Activated CD4-positive, alpha-beta T cell treated with anti-CD3 and anti-CD28 coated beads for 36 hours (primary cell): Measurements from ENCODE around the gene CHRND. TPM values are rescaled to one million over a fixed set of nuclear protein-coding genes. Genes with fewer than 3 reads are reported as not detected.

Source experiments
- ATAC-seq: fragments of 200-7000 bp; cut with Tn5 transposase; one replicate; pipeline ENCODE4 v1.10.0; 2021; ENCODE audit warnings: mild to moderate bottlenecking, moderate library complexity
- CTCF ChIA-PET: fragments of 350-600 bp; sonication (Branson Sonifier 250); formaldehyde crosslinking; loops from one replicate; lab custom pipeline; 2021; ENCODE audit warnings: antibody characterized with exemption; lab: Charles Lee
- POLR2A ChIA-PET: fragments of 350-600 bp; sonication (Branson Sonifier 250); formaldehyde crosslinking; loops from one replicate; lab custom pipeline; 2021; ENCODE audit warnings: antibody characterized with exemption, inconsistent platforms; lab: Charles Lee
- DNase-seq: peaks from one replicate; pipeline ENCODE4 v3.0.0-alpha.2; 2020
- H3K27ac Mint-ChIP-seq: one replicate; pipeline ENCODE4 v1.8.0; 2021; ENCODE audit warnings: mixed read lengths
- H3K27me3 Mint-ChIP-seq: one replicate; pipeline ENCODE4 v1.8.0; 2021; ENCODE audit warnings: mixed read lengths
- H3K36me3 Mint-ChIP-seq: one replicate; pipeline ENCODE4 v1.8.0; 2021; ENCODE audit warnings: low read depth, mixed read lengths
- H3K4me1 Mint-ChIP-seq: one replicate; pipeline ENCODE4 v1.8.0; 2021; ENCODE audit warnings: mixed read lengths
- H3K4me3 Mint-ChIP-seq: one replicate; pipeline ENCODE4 v1.8.0; 2021; ENCODE audit warnings: mild to moderate bottlenecking, moderate library complexity, mixed read lengths
- H3K9me3 Mint-ChIP-seq: one replicate; pipeline ENCODE4 v1.8.0; 2021; ENCODE audit warnings: low read depth, mixed read lengths
- intact Hi-C, 2 experiments: fragments of 100-400 bp; cut with DNase I in 1 of 2; cut with micrococcal nuclease in 1 of 2; formaldehyde crosslinking; loops; one replicate each; pipeline versions ENCODE4 v1.14.2 to v1.15.1; 2022 to 2024; cut with DNase I, micrococcal nuclease
- total RNA-seq, 2 experiments: library from RNA; stranded (reverse); gene quantifications; one replicate each; pipeline ENCODE4 v1.2.3, GENCODE V29; 2021

CHRND gene
- not detected for total RNA-seq

DNA sequence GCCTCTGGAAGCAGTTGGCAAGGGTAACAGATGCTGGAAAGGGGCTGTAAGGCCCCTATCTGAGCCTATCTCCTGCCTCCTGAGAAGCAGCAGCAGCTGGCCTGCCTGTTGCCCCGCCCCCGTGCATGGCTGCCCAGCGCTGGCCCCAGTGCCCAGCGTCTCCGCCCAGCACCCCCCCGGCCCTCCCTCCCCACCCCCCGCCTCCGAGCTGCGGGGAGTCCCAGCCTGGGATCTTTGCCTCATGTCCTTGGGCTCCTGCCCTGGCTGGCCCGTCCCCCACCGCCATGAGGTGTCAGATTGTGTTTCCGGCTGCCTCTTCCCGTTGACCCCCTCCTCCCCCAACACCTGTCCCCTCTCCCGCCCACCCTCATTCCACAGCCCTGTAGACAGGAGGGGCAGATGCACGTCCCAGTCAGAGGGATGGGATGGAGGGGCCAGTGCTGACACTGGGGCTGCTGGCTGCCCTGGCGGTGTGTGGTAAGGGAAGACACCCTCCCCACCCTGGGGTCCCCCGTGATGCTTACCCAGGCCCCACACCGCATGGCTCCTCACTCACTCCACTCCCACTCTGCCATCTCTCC, at the start of gene CHRND:
CHRND (plus strand) TSS at position 370 of the 581 bp plus-strand sequence; CDS start at position 426, 56 bp downstream.
- intact Hi-C loops: no loop called here
- no peaks in the 10 kb centered on the region for H3K36me3 Mint-ChIP-seq
- no peak for ATAC-seq
- DNase-seq: no peak
- ChIA-PET POLR2A (no interaction called here), CTCF (interaction anchor here (0.7 kb wide), 1 partner anchor 86 kb away, joined by 3 read pairs; no protein-coding TSS in a partner anchor)
- H3K9me3 Mint-ChIP-seq: no peaks in the 10 kb centered on the region
- no peak within 1 kb of the TSS for H3K4me3 Mint-ChIP-seq
- H3K27me3 Mint-ChIP-seq: peaks cover 28% of the 10 kb centered on the region
- H3K4me1 Mint-ChIP-seq: peaks cover 17% of the 10 kb centered on the region
- H3K27ac Mint-ChIP-seq: no peak within 1 kb of the TSS

- Mint-ChIP-seq H3K36me3 (no peaks in the 10 kb centered on the region), H3K27ac (no peak overlapping the region), H3K4me1 (no peaks in the 10 kb centered on the region), H3K4me3 (no peak overlapping the region), H3K9me3 (peaks cover 10% of the 10 kb centered on the region), H3K27me3 (peaks cover 16% of the 10 kb centered on the region)
- DNase-seq (no peak), ATAC-seq (no peak)
- ChIA-PET CTCF (interaction anchor here (0.6 kb wide), 3 partner anchors 208 to 627 kb away, joined by 3 read pairs; no protein-coding TSS in a partner anchor), POLR2A (no interaction called here)
- intact Hi-C loops: no loop called here
Measured at GRCh38 chr2:232476791-232477190, 49.2 kb upstream of the CHRND start.

DNA sequence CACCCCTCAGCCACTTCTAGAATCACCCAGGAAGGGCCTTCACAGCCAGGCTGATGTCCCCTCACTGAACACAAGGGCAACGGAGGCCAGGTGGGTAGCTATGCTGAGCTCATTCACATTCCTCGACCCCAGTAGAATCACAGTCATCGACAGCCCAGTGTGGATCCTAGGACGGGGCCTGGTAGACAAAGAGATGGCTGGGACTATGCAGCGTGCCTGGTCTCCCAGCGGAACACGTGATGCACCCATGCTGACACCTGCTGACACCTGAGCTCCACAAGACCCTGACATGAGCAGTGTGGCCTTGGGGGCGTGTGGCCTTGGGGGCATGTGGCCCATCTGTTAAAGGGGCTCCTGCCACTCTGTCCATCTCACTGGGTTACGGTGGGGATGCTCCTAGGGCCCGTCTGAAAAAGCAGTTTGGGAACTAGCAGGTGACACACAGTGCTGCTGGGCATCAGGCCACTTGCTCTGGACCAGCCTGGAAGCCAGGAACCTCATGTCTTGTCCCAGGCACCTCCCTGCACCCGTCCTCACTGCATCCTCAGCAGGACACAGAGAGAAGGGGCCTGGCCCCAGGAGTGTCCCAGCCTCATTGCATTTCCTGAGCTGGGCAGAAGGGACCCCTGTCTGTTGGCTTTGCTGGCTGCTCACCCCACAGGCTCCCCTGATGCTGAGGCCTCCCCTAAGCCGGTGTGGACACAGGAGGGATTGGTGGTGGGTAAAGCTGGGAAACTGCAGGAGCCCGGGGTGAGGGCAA, 48.0 kb upstream of the CHRND start:
- intact Hi-C loops: no loop called here
- H3K4me3 Mint-ChIP-seq: no peak overlapping the region

DNA sequence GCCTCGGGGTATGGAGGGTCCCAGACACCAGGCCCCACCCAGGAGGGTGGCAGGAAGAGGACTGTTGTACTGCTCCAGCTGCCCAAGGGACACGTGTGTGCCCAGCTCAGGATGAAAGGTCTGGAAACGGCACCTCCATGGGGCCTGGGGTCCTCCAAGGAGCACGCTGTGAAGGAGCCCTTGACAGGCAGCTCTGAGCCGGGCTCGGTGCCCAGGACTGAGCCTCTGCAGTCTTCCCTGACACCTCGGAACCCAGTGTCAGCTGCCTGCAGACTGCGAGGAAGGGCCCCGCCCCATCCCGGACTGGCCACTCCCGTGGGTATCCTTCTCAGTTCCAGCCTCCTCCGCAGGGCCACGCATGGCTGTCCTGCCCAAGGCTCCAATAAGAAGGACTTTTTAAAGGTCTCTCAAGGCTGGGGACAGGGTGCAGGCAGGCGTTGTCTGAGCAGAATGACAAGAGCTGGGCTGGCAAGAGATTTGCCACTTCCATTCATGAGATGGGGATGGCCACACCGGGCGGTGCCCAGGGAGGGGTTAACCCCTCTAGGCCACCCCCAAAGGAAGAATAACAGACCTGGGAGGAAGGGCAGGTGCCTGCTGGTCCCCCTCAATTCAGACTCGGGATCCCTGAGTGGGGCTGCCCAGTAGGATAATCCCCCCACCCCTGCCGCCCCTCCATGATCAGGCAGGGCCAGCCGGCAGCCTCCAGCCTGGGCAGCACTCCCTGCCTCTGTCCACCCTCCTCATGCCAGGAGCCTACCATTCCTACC, 47.2 kb upstream of the CHRND start:
- DNase-seq: no peak
- ATAC-seq: no peak
- Mint-ChIP-seq H3K27ac (no peak overlapping the region), H3K9me3 (no peaks in the 10 kb centered on the region), H3K27me3 (peaks cover 6% of the 10 kb centered on the region), H3K4me3 (no peak overlapping the region), H3K36me3 (no peaks in the 10 kb centered on the region), H3K4me1 (no peaks in the 10 kb centered on the region)
- ChIA-PET POLR2A (no interaction called here), CTCF (no interaction called here)
- intact Hi-C loops: no loop called here

More for the DNA sequence above, 48.0 kb upstream of the CHRND start:
- H3K9me3 Mint-ChIP-seq: peaks cover under 1% of the 10 kb centered on the region
- no peak for ATAC-seq
- no peaks in the 10 kb centered on the region for H3K36me3 Mint-ChIP-seq
- no peaks in the 10 kb centered on the region for H3K4me1 Mint-ChIP-seq
- H3K27me3 Mint-ChIP-seq: peaks cover 6% of the 10 kb centered on the region
- ChIA-PET CTCF (no interaction called here), POLR2A (no interaction called here)
- no peak overlapping the region for H3K27ac Mint-ChIP-seq
- DNase-seq: no peak

DNA sequence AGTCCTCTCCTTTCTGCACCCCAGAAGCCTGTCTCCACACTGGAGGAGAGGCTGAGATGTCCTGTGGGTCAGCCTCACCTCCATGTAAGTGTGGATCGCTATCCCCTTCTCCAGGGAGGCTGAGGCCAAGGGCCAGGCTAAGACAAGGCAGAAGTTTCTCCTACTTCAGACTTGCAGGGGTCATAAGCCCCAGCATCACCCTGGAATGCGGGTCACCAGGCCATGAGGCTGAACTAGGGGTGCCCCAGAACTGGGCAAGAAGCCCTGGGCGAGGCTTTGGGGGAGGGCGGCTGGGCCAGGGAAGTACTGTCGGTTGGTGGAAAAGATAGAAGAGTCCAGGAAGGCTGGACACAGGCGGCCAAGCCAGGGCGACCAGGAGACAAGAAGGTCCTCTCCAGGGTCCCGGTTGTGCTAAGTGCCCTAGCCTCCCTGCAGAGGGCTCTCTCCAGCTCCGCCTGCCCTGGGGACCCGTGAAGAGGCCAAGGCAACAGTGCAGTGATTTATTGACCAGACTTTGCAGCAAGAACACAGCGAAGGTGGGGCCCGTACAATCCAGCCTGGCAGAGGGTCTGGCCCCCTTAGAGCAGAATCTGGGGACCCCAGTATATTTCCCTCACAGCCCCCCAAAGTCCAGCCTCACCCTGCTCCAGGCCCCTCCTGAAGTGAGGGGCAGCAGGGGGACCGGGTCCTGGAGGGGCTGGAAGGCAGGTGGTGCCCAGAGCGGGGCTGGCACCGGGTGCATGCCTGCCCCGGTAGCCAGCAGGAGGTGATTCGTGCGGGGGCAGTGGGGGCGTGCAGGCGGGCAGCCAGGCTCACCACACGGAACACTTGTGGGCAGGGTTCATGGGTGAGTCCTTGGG, 46.4 kb upstream of the CHRND start:
- DNase-seq (no peak), ATAC-seq (no peak)
- Mint-ChIP-seq H3K27ac (no peak overlapping the region), H3K36me3 (no peaks in the 10 kb centered on the region), H3K4me3 (no peak overlapping the region), H3K27me3 (peaks cover 9% of the 10 kb centered on the region), H3K9me3 (no peaks in the 10 kb centered on the region), H3K4me1 (no peaks in the 10 kb centered on the region)
- intact Hi-C loops: no loop called here
- ChIA-PET CTCF (no interaction called here), POLR2A (no interaction called here)

- intact Hi-C loops: no loop called here
- POLR2A ChIA-PET: no interaction called here
Measured at GRCh38 chr2:232480201-232481190, 45.5 kb upstream of the CHRND start.

DNA sequence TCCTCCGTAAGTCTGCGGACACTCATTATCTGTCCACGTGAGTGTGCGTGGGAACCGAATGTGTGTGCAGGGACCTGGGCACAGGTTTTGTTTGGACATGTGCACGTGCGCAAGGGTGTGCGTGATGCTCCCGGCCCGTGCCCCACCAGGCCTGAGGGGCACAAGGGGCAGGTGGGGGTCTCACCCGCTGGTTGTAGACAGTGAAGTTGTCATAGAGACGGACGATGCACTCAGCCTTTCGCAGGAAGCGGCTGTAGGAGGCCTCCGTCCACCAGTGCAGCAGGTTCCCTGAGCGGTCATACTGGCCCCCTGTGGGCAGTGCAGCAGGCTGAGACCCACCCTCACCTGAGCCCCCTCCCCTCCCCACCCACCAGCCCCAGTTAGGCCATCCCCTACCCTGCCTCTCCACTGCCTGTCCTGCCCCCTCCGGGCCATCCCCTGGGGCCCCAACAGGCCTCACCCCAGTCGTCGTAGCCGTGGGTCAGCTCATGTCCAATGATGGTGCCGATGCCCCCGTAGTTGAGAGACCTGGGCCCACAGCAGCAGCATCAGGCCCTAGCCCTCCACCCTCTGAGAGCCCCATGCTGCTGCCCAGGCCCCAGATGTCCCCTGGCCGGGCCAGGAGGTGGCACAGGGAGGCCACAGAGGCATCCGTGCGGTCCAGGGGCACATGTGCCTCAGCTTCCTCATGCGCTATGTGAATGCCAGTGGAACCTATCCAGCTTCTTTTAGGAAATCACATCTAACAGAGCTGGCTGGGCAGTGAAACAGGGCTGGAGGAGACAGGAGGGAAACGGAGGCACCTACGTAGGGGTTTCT, 44.4 kb upstream of the CHRND start:
- H3K4me3 Mint-ChIP-seq: no peak overlapping the region
- ATAC-seq (no peak), DNase-seq (no peak)
- no peaks in the 10 kb centered on the region for H3K9me3 Mint-ChIP-seq
- H3K27me3 Mint-ChIP-seq: peaks cover 13% of the 10 kb centered on the region
- H3K36me3 Mint-ChIP-seq: no peaks in the 10 kb centered on the region
- intact Hi-C loops: no loop called here
- POLR2A ChIA-PET: no interaction called here
- no peak overlapping the region for H3K27ac Mint-ChIP-seq
- CTCF ChIA-PET: no interaction called here
- peaks cover 3% of the 10 kb centered on the region for H3K4me1 Mint-ChIP-seq

More at GRCh38 chr2:232480201-232481190, 45.5 kb upstream of the CHRND start:
- Mint-ChIP-seq H3K27me3 (peaks cover 13% of the 10 kb centered on the region), H3K36me3 (no peaks in the 10 kb centered on the region), H3K4me3 (no peak overlapping the region), H3K27ac (no peak overlapping the region), H3K9me3 (no peaks in the 10 kb centered on the region), H3K4me1 (peaks cover 3% of the 10 kb centered on the region)
- DNase-seq (no peak), ATAC-seq (no peak)
- CTCF ChIA-PET: no interaction called here

DNA sequence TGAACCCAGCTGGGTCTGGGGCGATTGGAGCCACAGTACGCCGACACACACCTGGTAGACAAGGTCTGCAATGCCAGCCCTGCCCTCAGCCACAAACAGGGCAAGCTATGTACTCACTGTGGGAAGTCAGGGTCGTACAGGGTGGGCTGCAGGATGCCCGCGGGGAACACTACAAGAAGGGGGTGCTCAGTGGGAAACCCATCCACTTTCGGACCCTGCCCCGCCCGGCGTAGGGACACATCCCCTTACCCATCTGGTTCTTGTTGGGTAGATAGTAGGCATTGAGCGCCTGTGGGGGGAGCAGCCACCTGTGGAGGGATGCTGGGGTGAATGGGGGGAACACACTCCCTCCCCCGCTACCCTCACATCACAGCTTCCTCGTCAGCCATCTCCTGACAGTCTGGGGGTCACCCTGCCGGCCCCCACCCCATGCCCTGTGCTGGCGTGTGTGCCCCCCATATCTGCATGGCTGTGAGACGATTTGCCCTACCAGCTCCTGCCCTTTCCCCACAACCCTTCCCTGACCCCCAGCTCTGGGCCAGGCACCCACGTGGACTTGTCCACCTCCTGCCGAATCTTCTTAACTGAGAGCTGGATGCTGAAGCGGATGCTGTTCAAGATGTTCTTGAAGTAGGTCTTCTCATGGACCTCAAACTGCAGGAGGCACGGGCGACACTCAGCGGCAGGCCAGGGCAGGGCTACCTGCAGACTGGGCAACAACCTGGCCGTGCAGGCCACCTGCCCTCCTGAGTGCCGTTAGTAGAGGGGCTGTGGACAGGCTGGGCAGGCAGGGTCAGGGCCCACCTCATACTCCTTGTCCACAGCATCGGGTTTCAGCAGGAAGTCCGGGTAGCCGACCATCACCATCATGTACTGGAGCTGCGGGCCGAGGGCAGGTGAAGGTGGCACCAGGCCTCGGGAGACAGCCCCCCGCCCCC, 43.4 kb upstream of the CHRND start:
- POLR2A ChIA-PET: no interaction called here
- H3K27me3 Mint-ChIP-seq: peaks cover 16% of the 10 kb centered on the region
- DNase-seq (no peak), ATAC-seq (no peak)
- intact Hi-C loops: no loop called here
- H3K27ac Mint-ChIP-seq: no peak overlapping the region
- H3K4me3 Mint-ChIP-seq: no peak overlapping the region
- H3K4me1 Mint-ChIP-seq: peaks cover 3% of the 10 kb centered on the region
- no peaks in the 10 kb centered on the region for H3K9me3 Mint-ChIP-seq
- H3K36me3 Mint-ChIP-seq: no peaks in the 10 kb centered on the region
- CTCF ChIA-PET: no interaction called here

GRCh38 chr2:232483311-232483922, 42.5 kb upstream of the CHRND start:
- H3K9me3 Mint-ChIP-seq: no peaks in the 10 kb centered on the region
- DNase-seq (no peak), ATAC-seq (no peak)
- no peaks in the 10 kb centered on the region for H3K36me3 Mint-ChIP-seq
- CTCF ChIA-PET: interaction anchor here (1.0 kb wide), 1 partner anchor 48 kb away, joined by 3 read pairs; no protein-coding TSS in a partner anchor
- intact Hi-C loops: no loop called here
- H3K27me3 Mint-ChIP-seq: peaks cover 20% of the 10 kb centered on the region
- no peak overlapping the region for H3K4me3 Mint-ChIP-seq
- H3K27ac Mint-ChIP-seq: no peak overlapping the region
- peaks cover 3% of the 10 kb centered on the region for H3K4me1 Mint-ChIP-seq
- POLR2A ChIA-PET: no interaction called here
